ENCODE data around the gene TMEM217.

The TMEM217 gene

DNA sequence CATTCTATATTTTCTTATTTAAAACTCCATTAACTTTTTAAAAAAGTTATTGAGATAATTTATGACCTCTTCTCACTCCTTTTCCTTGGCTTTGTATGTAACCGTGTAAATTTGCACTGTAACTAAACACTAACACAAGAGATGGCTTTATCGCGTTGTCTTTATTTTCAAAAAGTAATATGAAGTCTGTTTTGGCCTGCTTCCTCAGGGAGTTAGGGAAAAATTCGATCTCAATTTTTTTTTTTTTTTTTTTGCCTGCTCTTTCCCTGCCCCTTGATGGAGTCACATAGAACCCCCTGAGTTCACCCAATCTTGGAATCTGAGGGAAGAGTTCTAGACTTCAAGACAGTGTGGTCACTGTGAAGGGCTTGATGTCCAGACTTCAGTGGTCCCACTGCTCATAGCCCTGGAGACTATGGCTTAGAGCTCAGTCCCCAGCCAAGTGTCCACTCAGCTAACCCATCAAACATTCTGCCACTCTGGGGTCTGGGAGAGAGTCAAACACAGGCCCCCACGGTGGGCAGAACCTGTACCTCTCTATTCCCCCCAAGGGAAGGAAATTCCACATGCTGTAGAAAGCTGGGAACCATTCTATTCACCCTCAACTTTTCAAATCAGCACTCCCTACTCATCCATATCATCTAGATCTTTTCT, 16.0 kb downstream of the TMEM217 start:
- no peaks in the 10 kb centered on the region for H3K36me3 ChIP-seq (ENCODE audit: insufficient read depth, low read depth, low read length)
- no peak overlapping the region for H3K4me3 ChIP-seq (ENCODE audit: low read length)
- H3K27ac ChIP-seq (ENCODE audit: low read length), result no peak overlapping the region
- no peaks in the 10 kb centered on the region; the same call in 1 of the 2 replicates for H3K4me1 ChIP-seq (ENCODE audit: insufficient read depth, low read length)
- H3K9me3 ChIP-seq (ENCODE audit: insufficient read depth, low read depth, low read length), result no peaks in the 10 kb centered on the region
- H3K9ac ChIP-seq (ENCODE audit: low read depth, low read length), result no peak overlapping the region
- no peaks in the 10 kb centered on the region for H3K27me3 ChIP-seq (ENCODE audit: insufficient read depth, low read length)

DNA sequence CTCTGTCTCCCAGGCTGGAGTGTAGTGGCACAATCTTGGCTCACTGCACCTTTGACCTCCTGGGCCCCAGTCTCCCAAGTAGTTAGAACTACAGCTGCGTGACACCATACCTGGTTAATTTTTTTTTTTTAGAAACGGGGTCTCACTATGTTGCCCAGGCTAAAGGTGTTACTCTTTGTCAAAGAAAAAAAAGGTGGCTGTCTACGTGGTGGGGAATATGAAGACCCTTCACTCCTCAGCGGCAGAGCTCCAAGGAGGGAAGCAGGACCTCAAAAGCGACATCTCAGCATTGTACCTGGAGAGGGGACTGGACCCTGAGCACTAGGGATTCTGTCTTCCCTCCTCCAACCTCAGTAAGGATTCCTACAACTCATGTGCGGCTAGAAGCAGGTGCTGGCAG, 16.8 kb downstream of the TMEM217 start:
- no peaks in the 10 kb centered on the region for H3K36me3 ChIP-seq (ENCODE audit: insufficient read depth, low read depth, low read length)
- no peaks in the 10 kb centered on the region for H3K27me3 ChIP-seq (ENCODE audit: insufficient read depth, low read length)
- H3K27ac ChIP-seq (ENCODE audit: low read length), result no peak overlapping the region
- no peak overlapping the region for H3K4me3 ChIP-seq (ENCODE audit: low read length)
- no peaks in the 10 kb centered on the region for H3K9me3 ChIP-seq (ENCODE audit: insufficient read depth, low read depth, low read length)
- no peak overlapping the region for H3K9ac ChIP-seq (ENCODE audit: low read depth, low read length)
- H3K4me1 ChIP-seq (ENCODE audit: insufficient read depth, low read length), result no peaks in the 10 kb centered on the region; the same call in 1 of the 2 replicates

DNA sequence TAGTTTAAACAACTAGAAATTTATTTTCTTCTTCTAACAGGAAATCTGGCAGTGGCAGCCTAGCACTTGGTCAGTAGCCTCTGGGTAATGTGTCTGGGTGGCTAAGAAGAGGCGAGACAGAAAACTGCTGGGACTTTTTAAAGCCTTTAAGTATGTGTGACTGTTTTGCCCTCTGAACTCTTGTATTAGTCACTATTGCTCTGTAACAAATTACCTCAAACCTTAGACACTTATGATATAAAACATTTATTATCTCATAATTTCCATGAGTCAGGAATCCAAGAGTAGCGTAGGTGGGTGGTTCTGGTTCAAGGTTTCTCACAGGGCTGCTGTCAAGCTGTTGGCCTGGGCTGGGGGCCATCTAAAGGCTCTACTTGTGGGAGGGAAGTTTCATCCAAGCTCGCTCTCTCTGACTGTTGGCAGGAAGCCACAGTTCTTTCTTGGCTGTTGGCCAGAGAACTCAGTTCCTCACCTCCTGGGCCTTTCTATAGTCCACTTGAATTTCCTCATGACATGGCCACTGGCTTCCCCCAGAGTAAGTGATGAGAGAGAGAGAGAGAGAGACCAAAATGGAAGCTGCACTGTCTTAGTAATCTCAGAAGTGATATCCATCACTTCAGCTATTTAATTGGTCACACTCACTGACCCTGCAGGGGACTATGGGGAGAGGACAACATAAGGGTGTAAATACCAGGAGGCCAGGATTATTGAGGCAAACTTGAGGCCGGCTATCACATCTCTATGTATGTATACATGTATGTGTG, 17.8 kb downstream of the TMEM217 start:
- Histone ChIP-seq H3K27me3 (ENCODE audit: insufficient read depth, low read length) (no peaks in the 10 kb centered on the region), H3K36me3 (ENCODE audit: insufficient read depth, low read depth, low read length) (no peaks in the 10 kb centered on the region), H3K4me1 (ENCODE audit: insufficient read depth, low read length) (no peaks in the 10 kb centered on the region; the same call in 1 of the 2 replicates), H3K9me3 (ENCODE audit: insufficient read depth, low read depth, low read length) (no peaks in the 10 kb centered on the region), H3K27ac (ENCODE audit: low read length) (no peak overlapping the region), H3K4me3 (ENCODE audit: low read length) (no peak overlapping the region), H3K9ac (ENCODE audit: low read depth, low read length) (no peak overlapping the region)

DNA sequence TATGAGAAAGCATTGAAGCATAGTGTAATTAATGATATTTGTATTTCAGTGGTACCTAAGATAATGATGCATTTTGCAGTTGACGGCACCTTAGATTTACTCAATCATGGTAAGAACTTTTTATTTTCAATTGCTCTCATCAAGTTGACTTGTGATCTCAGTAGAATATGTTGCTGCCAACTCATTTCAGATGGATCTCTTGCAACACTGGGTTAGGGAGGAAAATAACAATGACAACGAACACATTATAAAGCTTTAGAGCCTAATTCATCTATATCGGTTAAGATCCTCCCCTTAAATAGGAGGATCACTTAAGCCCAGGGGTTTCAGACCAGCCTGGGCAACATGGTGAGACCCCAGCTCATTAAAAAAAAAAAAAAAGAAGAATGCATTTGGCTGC, 18.4 kb downstream of the TMEM217 start:
- Histone ChIP-seq H3K27ac (ENCODE audit: low read length) (no peak overlapping the region), H3K27me3 (ENCODE audit: insufficient read depth, low read length) (no peaks in the 10 kb centered on the region), H3K4me3 (ENCODE audit: low read length) (no peak overlapping the region), H3K9me3 (ENCODE audit: insufficient read depth, low read depth, low read length) (no peaks in the 10 kb centered on the region), H3K4me1 (ENCODE audit: insufficient read depth, low read length) (no peaks in the 10 kb centered on the region; the same call in 1 of the 2 replicates), H3K36me3 (ENCODE audit: insufficient read depth, low read depth, low read length) (no peaks in the 10 kb centered on the region), H3K9ac (ENCODE audit: low read depth, low read length) (no peak overlapping the region)

DNA sequence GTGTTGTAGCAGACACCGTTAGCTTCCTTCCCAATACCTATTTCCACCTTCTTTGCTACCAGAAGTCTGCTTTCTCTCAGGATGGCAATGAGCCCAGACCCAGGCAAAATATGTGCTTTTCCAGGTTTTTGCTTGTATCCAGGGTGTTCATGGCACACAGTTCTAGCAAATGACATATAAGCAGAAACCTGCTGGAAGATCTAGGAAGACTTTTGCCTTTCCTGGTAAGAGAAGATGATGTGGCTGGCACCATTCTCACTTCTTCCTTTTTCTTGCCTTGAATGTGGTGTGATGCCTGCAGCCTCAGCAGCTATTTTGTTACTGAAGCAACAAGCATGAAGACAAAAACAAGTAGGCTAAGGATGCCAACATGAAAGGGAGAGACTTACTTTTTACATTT, 19.6 kb downstream of the TMEM217 start:
- Histone ChIP-seq H3K9ac (ENCODE audit: low read depth, low read length) (no peak overlapping the region), H3K4me1 (ENCODE audit: insufficient read depth, low read length) (no peaks in the 10 kb centered on the region; the same call in 1 of the 2 replicates), H3K27me3 (ENCODE audit: insufficient read depth, low read length) (no peaks in the 10 kb centered on the region), H3K36me3 (ENCODE audit: insufficient read depth, low read depth, low read length) (no peaks in the 10 kb centered on the region), H3K4me3 (ENCODE audit: low read length) (no peak overlapping the region), H3K27ac (ENCODE audit: low read length) (no peak overlapping the region), H3K9me3 (ENCODE audit: insufficient read depth, low read depth, low read length) (no peaks in the 10 kb centered on the region)

DNA sequence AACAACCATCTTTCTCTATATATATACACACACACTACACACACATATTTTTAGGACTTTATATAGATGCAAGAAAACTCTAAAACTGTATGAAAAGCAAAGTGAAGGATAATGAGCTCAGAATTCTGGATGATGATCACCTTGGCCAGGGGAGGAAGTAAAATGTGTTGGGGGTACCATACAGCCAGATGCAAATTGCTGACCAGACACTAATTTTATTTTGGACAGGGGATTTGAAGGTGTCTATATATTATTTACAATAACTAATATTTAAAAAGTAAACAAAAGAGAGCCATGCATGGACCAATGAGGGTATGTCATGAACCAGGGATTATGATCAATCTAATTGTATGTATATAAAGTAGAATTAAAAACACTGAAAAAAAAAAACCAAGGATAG, 20.2 kb downstream of the TMEM217 start:
- Histone ChIP-seq H3K36me3 (ENCODE audit: insufficient read depth, low read depth, low read length) (no peaks in the 10 kb centered on the region), H3K9ac (ENCODE audit: low read depth, low read length) (no peak overlapping the region), H3K4me1 (ENCODE audit: insufficient read depth, low read length) (no peaks in the 10 kb centered on the region; the same call in 1 of the 2 replicates), H3K9me3 (ENCODE audit: insufficient read depth, low read depth, low read length) (no peaks in the 10 kb centered on the region), H3K27me3 (ENCODE audit: insufficient read depth, low read length) (no peaks in the 10 kb centered on the region), H3K27ac (ENCODE audit: low read length) (no peak overlapping the region), H3K4me3 (ENCODE audit: low read length) (no peak overlapping the region)

DNA sequence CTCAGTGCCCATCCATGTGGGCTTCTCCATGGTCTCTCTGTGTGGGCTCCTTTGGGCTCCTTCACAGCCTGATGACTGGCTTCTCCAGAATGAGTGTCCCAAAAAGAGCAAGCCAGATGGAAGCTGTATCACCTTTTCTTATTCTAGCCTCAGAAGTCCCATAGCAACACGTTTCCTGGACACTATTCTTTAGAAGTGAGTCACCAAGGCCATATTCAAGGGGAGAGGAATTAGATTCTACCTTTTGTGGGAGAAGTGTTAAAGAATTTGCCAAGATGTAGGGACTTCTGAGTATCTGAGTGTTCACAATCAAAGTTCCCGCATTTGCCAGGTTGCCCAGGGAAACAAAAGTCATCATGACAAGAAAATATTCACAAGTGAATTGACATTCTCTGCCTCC, 21.0 kb downstream of the TMEM217 start:
- no peaks in the 10 kb centered on the region for H3K36me3 ChIP-seq (ENCODE audit: insufficient read depth, low read depth, low read length)
- H3K4me1 ChIP-seq (ENCODE audit: insufficient read depth, low read length), result no peaks in the 10 kb centered on the region; the same call in 1 of the 2 replicates
- H3K27ac ChIP-seq (ENCODE audit: low read length), result no peak overlapping the region
- H3K4me3 ChIP-seq (ENCODE audit: low read length), result no peak overlapping the region
- H3K27me3 ChIP-seq (ENCODE audit: insufficient read depth, low read length), result no peaks in the 10 kb centered on the region
- no peaks in the 10 kb centered on the region for H3K9me3 ChIP-seq (ENCODE audit: insufficient read depth, low read depth, low read length)
- H3K9ac ChIP-seq (ENCODE audit: low read depth, low read length), result no peak overlapping the region

DNA sequence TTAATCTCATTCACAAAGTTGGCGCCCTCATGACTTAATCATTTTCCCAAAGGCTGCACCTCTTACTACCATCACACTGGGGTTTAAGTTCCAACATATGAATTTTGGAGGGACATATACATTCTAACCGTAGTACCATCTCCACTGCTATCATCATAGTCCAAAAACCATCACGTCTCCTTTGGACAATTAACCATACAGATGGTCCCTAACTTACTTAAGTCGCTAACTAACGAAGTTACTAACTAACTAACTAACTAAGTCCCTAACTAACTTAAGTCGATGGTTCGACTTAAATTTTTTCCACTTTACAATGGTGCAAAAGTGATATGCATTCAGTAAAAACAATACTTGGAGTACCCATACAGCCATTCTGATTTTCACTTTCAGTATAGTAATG, 24.4 kb downstream of the TMEM217 start:
- H3K4me1 ChIP-seq (ENCODE audit: insufficient read depth, low read length), result no peaks in the 10 kb centered on the region
- no peak overlapping the region for H3K4me3 ChIP-seq (ENCODE audit: low read length)
- no peaks in the 10 kb centered on the region for H3K9me3 ChIP-seq (ENCODE audit: insufficient read depth, low read depth, low read length)
- no peaks in the 10 kb centered on the region for H3K36me3 ChIP-seq (ENCODE audit: insufficient read depth, low read depth, low read length)
- H3K27ac ChIP-seq (ENCODE audit: low read length), result no peak overlapping the region
- H3K27me3 ChIP-seq (ENCODE audit: insufficient read depth, low read length), result no peaks in the 10 kb centered on the region
- H3K9ac ChIP-seq (ENCODE audit: low read depth, low read length), result no peak overlapping the region

DNA sequence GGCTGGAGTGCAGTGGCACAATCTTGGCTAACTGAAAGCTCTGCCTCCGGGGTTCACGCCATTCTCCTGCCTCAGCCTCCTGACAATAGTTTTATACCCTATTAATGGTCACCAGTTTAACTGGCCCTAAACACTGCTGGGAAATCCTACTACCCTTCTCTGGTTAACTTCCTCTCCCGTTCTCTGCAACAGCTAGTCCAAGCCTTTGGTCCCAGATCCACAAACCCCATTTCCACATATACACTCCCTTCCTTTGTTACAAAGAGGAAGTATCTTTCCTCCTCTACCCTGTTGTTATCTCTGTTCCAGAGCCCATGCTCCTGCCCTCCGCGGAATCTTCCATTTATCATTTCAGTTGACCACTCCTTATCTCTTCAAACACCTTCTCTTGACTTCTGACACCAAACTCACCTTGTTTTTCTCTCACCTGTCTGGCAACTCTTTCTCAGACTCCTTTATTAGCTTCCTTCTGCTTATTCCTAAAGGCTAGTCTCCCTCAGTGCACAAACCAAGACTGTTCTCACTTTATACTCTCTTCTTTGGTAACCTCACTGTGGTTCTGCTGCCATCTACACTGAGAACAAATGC, 25.4 kb downstream of the TMEM217 start:
- Histone ChIP-seq H3K9me3 (ENCODE audit: insufficient read depth, low read depth, low read length) (no peaks in the 10 kb centered on the region), H3K4me3 (ENCODE audit: low read length) (no peak overlapping the region), H3K36me3 (ENCODE audit: insufficient read depth, low read depth, low read length) (no peaks in the 10 kb centered on the region), H3K27me3 (ENCODE audit: insufficient read depth, low read length) (no peaks in the 10 kb centered on the region), H3K4me1 (ENCODE audit: insufficient read depth, low read length) (no peaks in the 10 kb centered on the region), H3K9ac (ENCODE audit: low read depth, low read length) (no peak overlapping the region), H3K27ac (ENCODE audit: low read length) (no peak overlapping the region)

DNA sequence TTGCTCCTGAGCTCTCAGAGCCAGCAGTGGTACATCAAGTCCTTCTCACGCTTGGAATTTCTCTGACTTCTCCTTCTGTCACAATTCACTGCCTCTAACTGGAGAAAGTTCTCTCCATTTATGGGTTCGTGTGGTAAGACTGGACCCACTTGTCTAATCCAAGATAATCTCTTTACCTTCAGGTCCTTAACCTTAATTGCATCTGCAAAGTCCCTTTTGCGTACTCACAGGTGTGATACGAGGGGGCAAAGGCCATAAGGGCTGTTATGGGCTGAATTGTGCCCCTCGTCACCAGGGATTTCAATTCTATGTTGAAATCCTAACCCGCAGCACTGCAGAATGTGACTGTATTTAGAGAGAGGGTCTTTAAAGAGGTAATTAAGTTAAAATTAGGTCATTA, 27.8 kb downstream of the TMEM217 start:
- H3K9ac ChIP-seq (ENCODE audit: low read depth, low read length), result no peak overlapping the region
- no peaks in the 10 kb centered on the region for H3K27me3 ChIP-seq (ENCODE audit: insufficient read depth, low read length)
- H3K4me1 ChIP-seq (ENCODE audit: insufficient read depth, low read length), result no peaks in the 10 kb centered on the region
- H3K27ac ChIP-seq (ENCODE audit: low read length), result no peak overlapping the region
- no peaks in the 10 kb centered on the region for H3K9me3 ChIP-seq (ENCODE audit: insufficient read depth, low read depth, low read length)
- no peaks in the 10 kb centered on the region for H3K36me3 ChIP-seq (ENCODE audit: insufficient read depth, low read depth, low read length)
- H3K4me3 ChIP-seq (ENCODE audit: low read length), result no peak overlapping the region

DNA sequence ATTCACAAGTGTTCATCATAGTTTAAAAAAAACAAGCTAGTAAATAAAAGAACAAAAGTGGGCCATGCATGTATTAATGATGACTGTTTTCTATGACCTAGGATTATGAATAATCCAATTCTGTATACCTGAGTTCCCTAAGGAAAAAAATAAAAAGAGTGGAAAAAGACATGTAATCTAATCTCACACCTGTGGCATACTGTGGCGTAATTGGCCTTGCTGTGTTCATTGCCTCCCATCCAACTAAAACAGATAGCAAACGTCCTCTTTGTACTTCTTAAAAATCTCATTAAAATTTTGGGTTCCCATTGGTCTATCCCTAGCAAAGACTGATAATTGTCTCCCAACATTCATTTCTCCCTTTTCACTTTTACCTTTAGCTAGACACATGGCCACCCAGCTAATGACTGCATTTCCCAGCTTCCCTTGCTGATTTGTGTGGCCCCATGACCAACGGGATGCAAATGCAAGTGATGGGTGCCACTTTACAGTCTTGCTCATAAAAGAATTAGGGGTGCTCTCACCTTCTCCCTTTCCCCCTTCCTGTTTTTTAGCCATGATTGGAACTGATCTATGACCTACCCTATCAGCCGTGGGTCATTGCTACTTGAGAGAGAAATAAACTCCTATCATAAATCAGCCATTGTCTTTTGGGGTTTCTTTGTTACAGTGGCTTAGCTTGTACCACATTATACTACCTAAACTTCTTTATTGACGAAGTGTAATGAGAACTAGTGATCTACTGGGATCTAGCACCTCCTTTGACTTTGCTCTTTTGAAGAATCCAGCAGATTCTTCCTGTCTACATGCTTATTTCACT, 32.4 kb downstream of the TMEM217 start:
- Histone ChIP-seq H3K27me3 (ENCODE audit: insufficient read depth, low read length) (no peaks in the 10 kb centered on the region), H3K4me3 (ENCODE audit: low read length) (no peak overlapping the region), H3K9me3 (ENCODE audit: insufficient read depth, low read depth, low read length) (no peaks in the 10 kb centered on the region), H3K4me1 (ENCODE audit: insufficient read depth, low read length) (peaks cover 9% of the 10 kb centered on the region; the same call in 1 of the 2 replicates), H3K36me3 (ENCODE audit: insufficient read depth, low read depth, low read length) (no peaks in the 10 kb centered on the region), H3K27ac (ENCODE audit: low read length) (no peak overlapping the region), H3K9ac (ENCODE audit: low read depth, low read length) (no peak overlapping the region)

Measured in iPS-20b (cell line).